ENCODE measurements around the gene SERPINA3. TPM values are rescaled to one million over a fixed set of nuclear protein-coding genes. Genes with fewer than 3 reads are reported as not detected.
"Not testable (repeated sequence)": the region's sequence is repeated elsewhere in the genome, so short reads cannot be mapped to it uniquely, and the experiment has no call there.

The SERPINA3 gene
- total RNA-seq, 2 experiments from 2014 or later, result not detected

DNA sequence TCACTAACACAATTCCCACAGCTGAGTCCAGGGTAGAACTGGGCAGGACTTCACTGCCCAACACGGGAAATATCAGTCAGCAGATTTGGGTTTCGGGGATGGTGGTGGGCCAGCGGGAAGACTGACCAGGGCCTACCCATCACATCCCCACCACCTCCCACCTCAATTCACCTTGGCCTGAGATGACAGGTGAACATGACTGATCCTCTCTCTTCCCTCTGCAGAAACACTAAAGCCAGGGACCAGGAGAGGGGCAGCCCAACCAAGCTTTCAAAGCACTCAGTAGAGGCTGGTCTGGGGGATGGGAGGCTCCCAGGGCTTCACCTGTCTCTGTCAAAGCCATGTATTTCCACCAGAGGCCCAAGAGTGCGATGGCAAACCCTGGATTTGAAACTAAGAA lies 28.6 kb upstream of the SERPINA3 start:
- ChIA-PET CTCF (no interaction called here), POLR2A (no interaction called here)

DNA sequence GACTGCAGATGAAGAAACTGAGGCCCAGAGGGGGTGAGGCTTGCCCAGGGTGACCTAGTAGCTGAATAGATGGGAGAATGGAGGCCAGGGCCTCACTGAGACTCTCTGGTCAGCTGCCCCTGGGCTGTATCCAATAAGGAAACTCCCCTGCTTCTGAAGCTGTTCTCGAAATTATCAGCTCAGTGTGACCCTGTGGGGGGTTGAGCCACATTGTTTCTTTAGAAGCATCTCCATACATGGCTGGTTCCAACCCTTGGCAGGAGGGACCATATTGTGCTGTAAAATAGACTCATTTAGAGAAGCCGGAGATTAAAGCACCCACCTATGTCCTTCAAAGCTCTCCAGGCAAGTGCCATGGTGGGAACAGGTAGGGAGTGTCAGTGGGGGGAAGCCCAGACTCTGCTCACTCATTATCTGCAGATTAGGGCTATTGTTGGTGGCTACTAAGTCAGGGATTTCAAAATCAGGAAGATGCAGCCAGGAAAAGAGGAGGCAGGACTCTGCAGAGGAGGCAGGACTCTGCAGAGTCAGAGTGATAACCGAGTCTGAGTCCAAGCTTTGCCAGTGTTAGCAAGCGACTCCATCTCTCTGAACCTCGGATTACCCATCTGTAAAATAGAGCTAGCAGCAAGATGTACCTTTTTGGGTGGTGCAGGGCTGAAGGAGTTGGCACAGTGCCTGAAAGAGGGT lies 27.5 kb upstream of the SERPINA3 start:
- POLR2A ChIA-PET, result no interaction called here
- CTCF ChIA-PET, result no interaction called here

DNA sequence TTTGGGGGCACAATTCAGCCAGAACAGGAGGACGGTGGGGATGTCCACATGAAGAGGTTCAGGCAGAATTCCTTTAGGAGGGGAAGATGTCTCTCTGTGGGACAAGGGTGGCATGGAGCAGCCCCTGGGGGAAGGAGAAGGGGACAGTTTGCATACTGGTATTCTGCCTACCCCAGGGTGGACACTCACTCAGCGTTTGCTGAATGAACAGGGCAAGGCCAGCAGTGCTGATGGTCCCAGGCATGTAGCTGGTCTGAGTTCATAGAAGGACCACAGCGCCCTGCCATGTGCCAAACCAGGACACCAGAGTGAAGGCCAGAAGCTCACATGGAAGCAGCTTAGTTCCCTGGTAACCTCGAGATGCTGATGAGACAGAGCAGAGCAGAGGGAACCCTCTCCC lies 25.6 kb upstream of the SERPINA3 start:
- ChIA-PET POLR2A (interaction anchor here (0.5 kb wide), 1 partner anchor 12 kb away, joined by 8 read pairs; no protein-coding TSS in a partner anchor), CTCF (no interaction called here)

DNA sequence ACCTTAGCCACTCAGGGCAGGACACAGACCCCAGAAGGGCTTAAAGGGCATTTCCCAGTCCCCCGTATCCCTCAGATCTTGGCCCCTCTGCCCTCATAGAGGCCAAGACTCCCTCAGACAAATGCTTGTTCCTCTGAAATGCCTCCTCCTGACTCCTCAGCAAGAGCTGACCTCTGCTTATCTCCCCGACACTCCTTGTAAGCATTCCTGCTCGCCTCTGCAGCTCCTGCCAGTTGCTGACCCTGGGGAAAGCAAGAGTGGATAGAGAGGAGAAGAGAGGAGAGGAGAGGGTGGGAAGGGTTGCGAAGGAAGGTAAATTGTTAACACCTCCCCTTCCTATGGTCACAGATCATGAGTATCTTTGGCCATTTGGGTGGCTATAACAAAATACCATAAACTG lies 23.9 kb upstream of the SERPINA3 start:
- CTCF ChIA-PET, result no interaction called here
- POLR2A ChIA-PET, result no interaction called here

DNA sequence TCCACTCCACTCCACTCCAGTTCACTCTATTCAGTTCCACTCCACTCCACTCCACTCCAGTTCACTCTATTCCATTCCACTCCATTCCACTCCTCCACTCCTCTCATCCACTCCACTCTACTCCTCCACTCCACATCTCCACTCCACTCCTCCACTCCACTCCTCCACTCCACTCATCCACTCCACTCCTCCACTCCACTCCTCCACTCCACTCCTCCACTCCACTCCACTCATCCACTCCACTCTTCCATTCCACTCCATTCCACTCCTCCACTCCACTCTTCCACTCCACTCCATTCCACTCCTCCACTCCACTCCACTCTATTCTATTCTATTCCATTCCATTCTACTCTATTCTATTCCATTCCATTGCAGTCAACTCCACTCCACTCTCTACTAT lies 21.1 kb upstream of the SERPINA3 start:
- ChIA-PET CTCF (no interaction called here), POLR2A (no interaction called here)

DNA sequence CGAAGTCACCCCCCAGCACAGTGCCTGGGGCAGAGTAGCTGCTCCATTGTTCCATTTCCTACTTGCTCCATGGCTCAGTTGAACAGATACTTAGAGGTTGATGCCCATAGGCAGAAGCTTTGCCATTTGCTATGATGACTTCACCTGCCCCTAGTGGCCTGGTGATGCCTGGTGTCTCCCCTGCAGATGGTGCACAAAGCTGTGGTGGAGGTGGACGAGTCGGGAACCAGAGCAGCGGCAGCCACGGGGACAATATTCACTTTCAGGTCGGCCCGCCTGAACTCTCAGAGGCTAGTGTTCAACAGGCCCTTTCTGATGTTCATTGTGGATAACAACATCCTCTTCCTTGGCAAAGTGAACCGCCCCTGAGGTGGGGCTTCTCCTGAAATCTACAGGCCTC lies 20.3 kb upstream of the SERPINA3 start:
- POLR2A ChIA-PET, result no interaction called here
- CTCF ChIA-PET, result no interaction called here

DNA sequence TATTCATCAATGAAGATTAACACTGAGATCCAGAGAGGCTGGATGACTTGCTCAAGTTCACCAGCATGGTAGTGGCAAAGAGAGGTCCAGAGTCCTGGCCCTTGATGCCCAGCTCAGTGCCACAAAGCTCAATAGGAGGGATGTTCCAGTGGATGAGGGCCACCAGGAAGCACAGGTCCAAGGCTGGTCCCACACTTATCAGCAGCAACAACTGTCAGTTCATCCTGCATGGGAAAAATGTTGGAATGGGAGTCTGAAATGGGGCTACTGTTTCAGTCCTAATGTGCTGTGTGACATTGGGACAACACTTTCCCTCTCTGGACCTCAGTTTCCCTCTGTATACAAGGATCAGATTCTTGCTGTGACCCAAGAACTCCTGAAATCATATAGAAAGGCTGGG lies 19.7 kb upstream of the SERPINA3 start:
- ChIA-PET POLR2A (no interaction called here), CTCF (no interaction called here)

DNA sequence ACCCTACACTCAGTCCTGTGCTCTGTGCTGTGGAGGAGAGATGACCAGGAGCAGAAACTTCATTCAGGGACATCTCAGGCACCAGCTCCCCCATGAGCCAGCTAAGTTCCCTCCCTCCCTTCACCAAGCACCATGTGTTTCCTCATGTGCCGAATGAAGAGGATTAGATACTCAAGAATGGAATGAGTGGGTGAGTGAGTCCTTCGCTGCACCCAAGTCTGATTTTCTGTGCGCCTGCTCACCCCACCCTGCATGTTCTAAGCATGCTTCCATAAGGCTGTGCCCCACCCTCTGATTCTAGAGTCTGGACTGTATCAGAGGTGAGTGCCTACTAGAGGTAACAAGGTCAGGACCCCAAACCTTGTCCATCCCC lies 18.8 kb upstream of the SERPINA3 start:
- ChIA-PET POLR2A (no interaction called here), CTCF (no interaction called here)

DNA sequence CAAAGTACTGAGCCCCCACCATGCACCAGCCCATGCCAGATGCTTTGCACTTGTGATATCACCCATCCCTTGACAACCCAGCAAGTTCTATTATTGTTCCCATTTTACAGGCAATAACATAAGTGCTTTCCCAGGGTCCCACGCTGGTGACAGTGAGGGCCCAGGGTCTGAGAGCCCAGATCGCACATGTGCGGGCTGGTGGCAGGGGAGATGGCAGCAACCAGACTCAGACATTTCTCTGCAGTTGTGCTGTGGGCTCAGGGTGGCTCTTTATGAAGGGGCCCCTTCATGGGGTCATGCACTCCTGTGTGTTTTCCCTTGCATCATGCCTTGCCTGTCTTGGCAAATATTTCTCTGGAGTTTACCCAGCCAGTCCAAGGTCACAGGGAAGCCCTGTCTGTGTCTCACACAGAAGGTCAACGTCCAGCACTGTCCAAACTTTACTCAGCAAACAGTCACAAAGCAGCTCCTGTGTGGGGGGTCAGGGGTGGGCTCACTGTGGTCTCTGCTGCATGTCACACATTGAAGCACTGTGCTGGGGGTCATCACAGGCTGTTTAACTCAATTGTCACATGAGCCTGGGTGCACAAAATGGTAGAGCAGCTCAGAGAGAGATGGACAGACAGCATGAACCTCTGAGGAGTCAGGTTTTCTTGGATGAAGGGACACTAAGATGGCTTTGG lies 18.3 kb upstream of the SERPINA3 start:
- ChIA-PET POLR2A (no interaction called here), CTCF (no interaction called here)

DNA sequence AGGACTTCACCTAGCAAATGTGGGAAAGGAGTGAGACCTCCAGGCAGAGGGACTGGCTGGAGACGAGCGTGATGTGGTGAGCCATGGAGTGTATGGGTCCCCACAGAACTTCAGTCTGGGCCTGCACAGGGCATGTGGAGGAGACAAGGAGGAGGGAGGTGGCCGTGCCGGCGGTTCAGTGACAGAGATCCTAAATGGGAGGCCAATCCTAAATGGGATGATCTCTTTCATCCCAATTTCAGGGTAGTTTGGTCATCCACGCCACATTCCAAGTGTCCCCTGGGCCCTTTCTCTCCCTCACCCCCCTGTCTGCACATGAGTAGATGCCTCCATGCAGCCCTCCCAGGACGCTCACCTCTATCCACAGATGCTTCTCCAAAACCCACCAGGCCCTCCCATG lies 17.8 kb upstream of the SERPINA3 start:
- ChIA-PET CTCF (no interaction called here), POLR2A (no interaction called here)

DNA sequence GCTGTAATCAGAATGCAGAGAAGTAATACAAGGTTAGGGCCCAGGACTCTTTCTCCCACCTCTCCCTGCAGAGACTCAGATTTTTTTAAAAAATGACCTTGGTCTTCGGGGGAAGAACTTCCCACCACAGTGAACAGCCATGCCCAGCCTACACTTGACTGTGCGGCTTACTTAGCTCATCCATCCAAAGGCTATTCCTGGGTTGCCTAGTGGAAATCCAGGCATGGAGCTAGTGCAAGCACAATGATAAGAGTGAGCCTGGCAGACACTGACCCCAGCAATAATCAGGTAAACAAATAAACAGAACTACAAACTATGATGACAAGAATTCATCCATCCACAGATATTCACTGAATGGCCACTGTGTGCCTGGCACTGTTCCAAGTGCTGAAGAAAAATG lies 16.3 kb upstream of the SERPINA3 start:
- CTCF ChIA-PET, result no interaction called here
- POLR2A ChIA-PET, result no interaction called here

DNA sequence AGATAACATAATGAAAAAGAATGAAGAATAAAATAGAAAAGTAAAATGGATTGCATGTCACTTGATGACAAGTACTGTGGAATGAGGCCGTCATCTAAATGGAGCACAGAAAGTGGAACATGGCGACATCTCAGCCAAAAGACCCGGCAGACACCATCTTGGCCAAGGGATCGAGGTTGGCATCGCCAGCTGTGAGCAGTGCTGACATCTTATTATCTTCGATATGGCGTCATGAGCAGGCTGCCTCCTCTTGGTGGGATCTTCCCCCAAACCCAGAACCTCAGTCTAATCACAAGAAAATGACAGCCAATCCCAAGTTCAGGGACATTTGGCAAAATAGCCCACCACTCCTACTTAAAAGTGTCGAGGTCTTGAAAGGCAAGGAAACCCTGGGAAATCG lies 15.8 kb upstream of the SERPINA3 start:
- ChIA-PET CTCF (no interaction called here), POLR2A (no interaction called here)

DNA sequence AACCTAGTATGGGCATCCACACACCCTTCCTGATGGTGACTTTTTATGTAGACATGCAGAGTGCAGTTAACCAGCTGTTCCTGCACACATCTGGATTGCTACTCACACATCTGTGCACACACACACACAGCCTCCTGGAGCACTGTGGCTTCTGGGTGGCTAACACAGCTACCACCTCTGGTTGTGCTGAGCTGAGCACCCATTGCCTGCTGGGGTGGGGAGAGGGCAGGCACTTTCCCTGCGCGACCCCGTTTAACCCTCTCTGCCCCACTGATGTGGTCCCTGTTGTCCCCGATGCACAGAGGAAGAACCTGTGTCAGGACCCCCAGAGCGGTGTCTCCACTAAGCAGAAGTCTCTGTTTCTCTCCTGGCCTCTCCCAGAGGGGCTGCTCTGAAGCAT lies 14.4 kb upstream of the SERPINA3 start:
- ChIA-PET CTCF (no interaction called here), POLR2A (no interaction called here)

DNA sequence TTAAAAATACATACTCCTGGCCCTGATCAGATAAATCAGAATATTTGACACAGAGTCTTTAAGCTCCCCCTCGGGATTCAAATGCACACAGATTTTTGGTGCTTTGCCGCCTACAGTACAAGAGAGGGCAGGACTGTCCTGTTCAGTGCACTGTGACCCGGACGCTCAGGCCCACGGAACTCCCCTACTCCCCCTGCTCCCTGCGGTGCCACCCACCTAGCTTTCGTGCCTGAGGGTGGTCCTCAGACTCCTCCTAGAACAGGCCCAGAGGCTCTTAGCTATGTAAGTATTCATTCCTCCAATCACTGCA lies 13.7 kb upstream of the SERPINA3 start:
- ChIA-PET CTCF (no interaction called here), POLR2A (interaction anchor here (0.7 kb wide), 1 partner anchor 12 kb away, joined by 8 read pairs; no protein-coding TSS in a partner anchor)

DNA sequence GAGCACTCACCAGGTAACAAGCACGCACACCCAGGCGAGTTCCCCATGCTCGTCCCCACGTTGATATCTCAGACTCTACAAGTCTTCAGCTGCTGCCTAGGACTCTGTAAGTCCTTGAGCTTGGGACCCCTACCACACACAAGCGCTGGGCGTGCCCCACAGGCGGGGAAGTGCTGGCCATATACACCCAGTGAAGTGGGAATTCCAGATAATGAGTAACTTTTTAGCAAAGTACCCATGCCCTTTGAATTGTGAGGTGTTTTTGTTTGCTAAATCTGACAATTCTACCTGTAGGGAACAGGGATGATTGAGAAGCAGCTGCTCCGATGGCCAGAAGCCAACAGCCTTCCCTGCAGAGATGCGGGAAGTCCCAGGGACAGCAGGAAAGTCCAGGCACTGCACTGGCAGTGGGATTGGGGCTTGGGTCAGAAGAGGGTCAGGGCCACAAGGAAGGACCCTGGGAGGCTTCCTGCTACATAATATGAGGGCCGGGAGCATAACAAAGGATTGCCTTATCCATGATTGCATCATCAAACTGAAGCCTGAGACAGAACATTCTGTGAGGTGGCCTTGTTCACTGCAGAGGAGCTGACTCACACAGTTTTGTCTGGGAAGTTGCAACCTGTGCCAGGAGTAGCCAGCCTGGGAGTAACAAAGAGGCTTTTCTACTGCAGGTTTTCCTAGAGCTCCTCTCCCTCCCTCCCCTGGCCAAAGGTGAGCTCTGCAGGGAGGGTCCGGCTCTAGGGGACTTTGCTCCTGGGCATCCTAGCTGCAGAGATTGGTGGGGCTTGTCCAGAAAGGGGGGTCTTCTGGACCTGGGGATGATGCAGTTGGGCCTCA lies 13.2 kb upstream of the SERPINA3 start:
- ChIA-PET POLR2A (interaction anchor here (0.7 kb wide), 1 partner anchor 12 kb away, joined by 8 read pairs; no protein-coding TSS in a partner anchor), CTCF (no interaction called here)

DNA sequence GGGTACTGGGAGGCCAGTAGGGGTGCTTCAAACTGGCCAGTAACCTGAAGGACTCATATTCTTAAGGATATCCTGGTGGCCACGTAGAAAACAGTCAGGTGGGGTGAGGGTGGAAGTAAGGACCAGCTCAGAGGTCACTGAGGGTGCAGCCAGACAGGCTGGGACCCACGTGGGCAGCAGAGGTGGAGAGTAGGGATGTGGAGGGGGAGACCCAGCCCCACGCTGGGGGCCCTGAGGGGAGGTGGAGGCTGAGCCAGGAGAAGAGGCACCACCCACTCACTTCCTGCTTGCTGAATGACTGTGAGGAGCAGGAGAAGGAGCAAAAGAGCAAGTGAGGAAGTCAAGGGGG lies 12.6 kb upstream of the SERPINA3 start:
- ChIA-PET POLR2A (no interaction called here), CTCF (no interaction called here)

DNA sequence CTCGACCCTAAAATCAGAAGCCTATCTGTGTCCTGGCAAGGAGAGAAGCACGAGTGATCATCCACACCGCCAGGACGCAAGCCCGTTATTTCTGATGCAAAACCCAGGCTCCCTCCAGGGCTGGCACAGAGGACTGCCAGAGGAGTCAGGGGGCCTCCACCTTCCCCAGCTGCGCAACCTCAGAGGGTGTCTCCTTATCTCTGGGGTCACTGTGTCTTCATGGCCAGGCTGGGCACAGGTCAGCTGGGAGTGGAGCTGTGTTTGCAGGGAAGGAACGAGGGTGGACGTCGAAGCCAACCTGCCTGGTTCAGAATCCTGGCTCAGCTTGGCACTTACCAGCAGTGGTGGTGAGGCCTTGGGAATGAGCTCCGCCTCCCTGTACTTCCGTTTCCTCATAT lies 12.0 kb upstream of the SERPINA3 start:
- ChIA-PET POLR2A (no interaction called here), CTCF (no interaction called here)

DNA sequence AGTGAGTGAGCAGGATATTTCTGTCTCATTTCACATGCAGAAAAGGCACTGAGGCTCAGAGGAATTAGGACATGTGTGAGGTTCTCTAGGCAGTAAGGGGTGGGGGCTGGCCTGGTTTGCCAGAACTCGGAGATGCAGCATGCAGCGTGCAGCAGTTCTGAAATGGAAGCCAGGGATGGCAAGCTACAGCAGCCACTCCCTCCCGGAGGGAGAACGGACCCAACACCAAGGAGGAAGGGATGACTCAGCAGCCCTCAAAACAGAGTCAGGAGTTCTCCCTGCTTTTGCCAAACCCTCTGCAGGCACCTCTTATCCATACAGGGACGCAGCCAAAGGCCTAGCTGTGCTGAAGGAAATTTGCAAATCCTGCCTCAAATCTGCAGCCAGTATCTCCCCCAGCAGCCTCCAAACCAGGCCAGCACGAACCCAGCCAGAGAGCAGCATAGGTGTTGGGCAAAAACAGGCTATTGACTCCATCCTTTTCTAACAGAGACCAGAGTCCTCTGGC lies 10.3 kb upstream of the SERPINA3 start:
- ChIA-PET POLR2A (no interaction called here), CTCF (no interaction called here)

DNA sequence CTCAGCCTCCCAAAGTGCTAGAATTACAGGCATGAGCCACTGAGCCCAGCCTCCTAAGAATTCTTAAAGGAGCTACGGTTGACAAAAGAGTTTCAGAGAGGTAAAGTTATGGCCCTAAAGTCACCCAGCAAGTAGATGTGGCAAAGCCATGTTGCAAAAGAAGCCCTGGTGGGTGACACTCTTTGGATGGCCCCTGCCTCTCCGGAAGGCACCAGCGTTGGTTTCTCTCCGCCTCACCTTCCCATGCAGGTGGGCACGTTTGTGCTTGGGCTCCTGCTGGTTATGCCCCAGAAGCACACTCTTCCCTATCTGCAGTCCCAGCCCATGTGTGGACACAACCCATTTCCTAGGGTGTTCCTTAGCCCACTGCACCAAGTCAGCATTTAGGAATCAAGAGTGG lies 9.5 kb upstream of the SERPINA3 start:
- POLR2A ChIA-PET, result no interaction called here
- CTCF ChIA-PET, result no interaction called here

DNA sequence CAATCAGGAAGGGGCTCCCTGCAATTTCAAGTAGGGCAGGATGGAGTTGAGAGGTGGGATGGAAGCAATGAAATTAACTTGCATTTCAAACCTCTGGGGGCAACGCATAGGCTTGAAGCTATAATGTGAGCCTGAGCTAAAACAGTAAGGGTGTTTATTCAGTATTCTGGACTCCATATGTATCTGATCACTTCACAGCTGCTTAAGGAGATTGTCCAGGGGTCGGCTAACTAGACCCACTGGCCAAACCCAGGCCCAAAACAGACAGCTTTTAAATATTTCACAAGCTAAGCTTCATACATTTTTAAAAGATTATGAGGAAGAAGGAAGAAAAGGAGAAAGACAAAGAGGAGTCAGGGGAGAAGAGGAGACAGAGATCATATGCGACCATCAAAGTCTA lies 6.8 kb upstream of the SERPINA3 start:
- ChIA-PET POLR2A (no interaction called here), CTCF (no interaction called here)

DNA sequence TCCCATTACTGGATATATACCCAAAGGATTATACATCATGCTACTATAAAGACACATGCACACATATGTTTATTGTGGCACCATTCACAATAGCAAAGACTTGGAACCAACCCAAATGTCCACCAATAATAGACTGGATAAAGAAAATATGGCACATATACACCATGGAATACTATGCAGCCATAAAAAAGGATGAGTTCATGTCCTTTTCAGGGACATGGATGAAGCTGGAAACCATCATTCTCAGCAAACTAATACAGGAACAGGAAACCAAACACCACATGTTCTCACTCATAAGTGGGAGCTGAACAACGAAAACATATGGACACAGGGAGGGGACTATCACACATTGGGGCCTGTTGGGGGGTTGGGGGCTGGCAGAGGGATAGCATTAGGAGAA lies 3.2 kb upstream of the SERPINA3 start:
- CTCF ChIA-PET, POLR2A ChIA-PET: not testable (repeated sequence)

DNA sequence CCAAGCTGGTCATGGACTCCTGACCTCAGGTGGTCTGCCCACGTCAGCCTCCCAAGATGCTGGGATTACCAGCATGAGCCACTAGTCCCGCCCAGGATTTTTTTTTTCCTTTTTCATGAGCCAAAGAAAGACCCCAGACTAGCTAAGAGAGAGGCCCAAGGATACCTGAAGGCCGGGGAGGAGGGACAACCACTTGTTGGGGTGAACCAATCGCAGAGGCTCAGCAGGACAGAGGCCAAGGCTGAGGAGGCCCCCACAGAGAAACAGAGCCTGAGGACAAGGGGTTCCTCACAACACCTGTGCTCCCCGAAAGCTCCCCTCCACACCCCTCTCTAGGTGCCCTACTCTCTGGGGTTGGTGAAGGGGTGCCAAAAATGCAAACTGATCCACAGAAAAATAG lies 1.0 kb upstream of the SERPINA3 start:
- CTCF ChIA-PET, result no interaction called here

More for the DNA sequence above, 1.0 kb upstream of the SERPINA3 start:
- POLR2A ChIA-PET, result no interaction called here
